Tibial nerve (tissue), 4 donors: ENCODE data around the gene CFAP20DC. TPM values are rescaled to one million over a fixed set of nuclear protein-coding genes. Genes with fewer than 3 reads are reported as not detected.
"Not testable (repeated sequence)": the region's sequence is repeated elsewhere in the genome, so short reads cannot be mapped to it uniquely, and the experiment has no call there.

Source experiments
- DNase-seq, 2 donors: peaks; one replicate each; pipeline ENCODE4 v3.0.0-alpha.2; 2019; ENCODE audit warnings: low spot score in 2 of 2
- H3K27ac ChIP-seq, 4 donors: fragments of 200-600 bp; sonication (generic) in 3 of 4; one replicate each; pipeline ENCODE4 v1.5.1; 2017 to 2019; ENCODE audit warnings: mild to moderate bottlenecking in 1 of 4
- H3K27me3 ChIP-seq, 2 donors: fragments of 200-600 bp; sonication (generic) in 1 of 2; one replicate each; pipeline versions ENCODE4 v1.5.1 to v1.6.0; 2017 to 2019
- H3K36me3 ChIP-seq, 3 donors: fragments of 200-600 bp; sonication (generic); one replicate each; pipeline ENCODE4 v1.5.1; 2018 to 2019
- H3K4me1 ChIP-seq, 4 donors: fragments of 200-600 bp; sonication (generic) in 3 of 4; one replicate each; pipeline ENCODE4 v1.5.1; 2017 to 2019
- H3K4me3 ChIP-seq, 4 donors: fragments of 200-600 bp; sonication (generic) in 3 of 4; one replicate each; pipeline ENCODE4 v1.5.1; 2017 to 2019; ENCODE audit warnings: mild to moderate bottlenecking in 1 of 4, moderate library complexity in 1 of 4
- H3K9me3 ChIP-seq, 4 donors: fragments of 200-600 bp; sonication (generic) in 3 of 4; one replicate each; pipeline ENCODE4 v1.5.1; 2017 to 2019
- EP300 ChIP-seq, 2 donors: sonication (generic); formaldehyde crosslinking; IDR thresholded peaks; one replicate each; pipeline ENCODE4 v1.6.1; 2017; ENCODE audit warnings: antibody characterized with exemption in 2 of 2, mild to moderate bottlenecking in 1 of 2
- POLR2A ChIP-seq, 2 donors: fragments of 450-650 bp; IDR thresholded peaks; one replicate each; pipeline ENCODE4 v1.6.1; 2017; ENCODE audit warnings: antibody characterized with exemption in 2 of 2, mild to moderate bottlenecking in 2 of 2, moderate library complexity in 2 of 2
- WGBS, 2 donors: methylation state at CpG; one replicate each; pipeline ENCODE4 v1.1.5; 2018; 5-methylcytosine and 5-hydroxymethylcytosine counted together
- total RNA-seq, 4 donors: library from RNA; depleted of rRNA; stranded (reverse); fragments of >200 nt; gene quantifications; one replicate each; pipeline ENCODE4 v1.1.0, GENCODE V29; 2016
- TF ChIP-seq, protein P1 (sequence below), 5 experiments: fragments of 200-600 bp in 3 of 5; fragments of 450-650 bp in 2 of 5; sonication (generic) in 3 of 5; IDR thresholded peaks; one replicate each; pipeline ENCODE4 v1.5.1; 2016 to 2019; ENCODE audit warnings: antibody characterized with exemption in 5 of 5, mild to moderate bottlenecking in 3 of 5, moderate library complexity in 2 of 5

The CFAP20DC gene
- total RNA-seq, 4 donors from 2014 or later: 1.3 to 2.0 (median 1.7) TPM

DNA sequence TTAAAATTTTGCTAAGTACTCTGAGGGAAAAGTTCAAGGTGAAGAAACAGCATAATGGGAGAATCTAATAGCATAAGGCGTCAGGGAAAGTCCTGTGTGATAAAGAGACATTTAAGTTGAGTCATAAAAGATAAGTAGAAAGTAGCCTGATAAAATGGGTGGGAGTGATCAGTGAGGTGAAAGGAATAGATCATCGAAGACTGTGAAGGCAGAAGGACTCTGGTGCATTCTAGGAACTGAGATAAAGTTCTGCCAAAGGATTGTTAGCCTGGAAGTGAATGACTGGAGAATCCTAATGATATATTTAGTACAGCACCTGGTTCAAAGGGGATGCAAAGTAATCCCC is 149.9 kb downstream of the CFAP20DC start:
- Histone ChIP-seq H3K4me1 (no peaks in the 10 kb centered on the region), H3K27ac (no peak overlapping the region), H3K9me3 (peaks cover 0 to 10% (median 0%) of the 10 kb centered on the region in 4 donors), H3K4me3 (no peak overlapping the region), H3K36me3 (no peaks in the 10 kb centered on the region), H3K27me3 (no peaks in the 10 kb centered on the region)
- DNase-seq: no peak
- WGBS, 2 donors: 31 to 42% methylated on average over 2 of the region's 2 CpGs
- TF ChIP-seq EP300 (IDR thresholded peaks at IDR 0.05): no peak
- no peak for TF ChIP-seq POLR2A (IDR thresholded peaks at IDR 0.05)
- TF ChIP-seq, protein P1, sequence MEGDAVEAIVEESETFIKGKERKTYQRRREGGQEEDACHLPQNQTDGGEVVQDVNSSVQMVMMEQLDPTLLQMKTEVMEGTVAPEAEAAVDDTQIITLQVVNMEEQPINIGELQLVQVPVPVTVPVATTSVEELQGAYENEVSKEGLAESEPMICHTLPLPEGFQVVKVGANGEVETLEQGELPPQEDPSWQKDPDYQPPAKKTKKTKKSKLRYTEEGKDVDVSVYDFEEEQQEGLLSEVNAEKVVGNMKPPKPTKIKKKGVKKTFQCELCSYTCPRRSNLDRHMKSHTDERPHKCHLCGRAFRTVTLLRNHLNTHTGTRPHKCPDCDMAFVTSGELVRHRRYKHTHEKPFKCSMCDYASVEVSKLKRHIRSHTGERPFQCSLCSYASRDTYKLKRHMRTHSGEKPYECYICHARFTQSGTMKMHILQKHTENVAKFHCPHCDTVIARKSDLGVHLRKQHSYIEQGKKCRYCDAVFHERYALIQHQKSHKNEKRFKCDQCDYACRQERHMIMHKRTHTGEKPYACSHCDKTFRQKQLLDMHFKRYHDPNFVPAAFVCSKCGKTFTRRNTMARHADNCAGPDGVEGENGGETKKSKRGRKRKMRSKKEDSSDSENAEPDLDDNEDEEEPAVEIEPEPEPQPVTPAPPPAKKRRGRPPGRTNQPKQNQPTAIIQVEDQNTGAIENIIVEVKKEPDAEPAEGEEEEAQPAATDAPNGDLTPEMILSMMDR (IDR thresholded peaks at IDR 0.05): no peak

GRCh38 chr3:58899159-58899952 is 150.5 kb downstream of the CFAP20DC start:
- no peak for DNase-seq
- peaks cover 0 to 16% (median 0%) of the 10 kb centered on the region in 4 donors for H3K9me3 ChIP-seq
- WGBS, 2 donors: 26 to 44% methylated on average over 8 of the region's 8 CpGs
- H3K27ac ChIP-seq: no peak overlapping the region
- H3K4me1 ChIP-seq: no peaks in the 10 kb centered on the region
- H3K4me3 ChIP-seq: no peak overlapping the region
- H3K27me3 ChIP-seq: no peaks in the 10 kb centered on the region
- TF ChIP-seq, protein P1 (IDR thresholded peaks at IDR 0.05): no peak
- no peak for TF ChIP-seq EP300 (IDR thresholded peaks at IDR 0.05)
- no peak for TF ChIP-seq POLR2A (IDR thresholded peaks at IDR 0.05)
- H3K36me3 ChIP-seq: no peaks in the 10 kb centered on the region

DNA sequence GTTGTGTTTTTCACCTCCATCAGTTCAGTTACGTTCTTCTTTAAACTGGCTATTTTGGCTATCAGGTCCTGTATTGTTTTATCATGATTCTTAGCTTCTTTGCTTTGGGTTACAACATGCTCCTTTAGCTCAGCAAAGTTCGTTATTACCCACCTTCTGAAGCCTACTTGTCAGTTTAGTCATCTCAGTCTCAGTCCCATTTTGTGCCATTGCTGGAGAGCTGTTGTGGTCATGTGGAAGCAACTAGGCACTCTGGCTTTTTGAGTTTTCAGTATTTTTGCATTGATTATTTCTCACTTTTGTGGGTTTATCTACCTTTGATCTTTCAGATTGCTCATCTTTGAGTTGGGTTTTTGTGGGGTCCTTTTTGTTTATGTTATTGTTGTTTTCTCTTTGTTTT is 151.3 kb downstream of the CFAP20DC start:
- H3K27ac ChIP-seq: no peak overlapping the region
- no peaks in the 10 kb centered on the region for H3K4me1 ChIP-seq
- DNase-seq: no peak
- no peaks in the 10 kb centered on the region for H3K36me3 ChIP-seq
- TF ChIP-seq, protein P1 (IDR thresholded peaks at IDR 0.05): no peak
- TF ChIP-seq EP300 (IDR thresholded peaks at IDR 0.05): no peak
- TF ChIP-seq POLR2A (IDR thresholded peaks at IDR 0.05): no peak
- peaks cover 0 to 17% (median 0%) of the 10 kb centered on the region in 4 donors for H3K9me3 ChIP-seq
- H3K4me3 ChIP-seq: no peak overlapping the region
- WGBS, 2 donors: 93 to 96% methylated on average over 2 of the region's 2 CpGs
- no peaks in the 10 kb centered on the region for H3K27me3 ChIP-seq

- no peak for DNase-seq
- 47 to 53% methylated on average over 4 of the region's 4 CpGs for WGBS, 2 donors
- H3K4me1 ChIP-seq: no peaks in the 10 kb centered on the region
These were observed 152.2 kb downstream of the CFAP20DC start for GRCh38 chr3:58897646-58898045.

GRCh38 chr3:58895678-58896077 is 154.1 kb downstream of the CFAP20DC start:
- H3K27me3 ChIP-seq, H3K36me3 ChIP-seq, H3K4me3 ChIP-seq, H3K27ac ChIP-seq, H3K4me1 ChIP-seq, DNase-seq: not testable (repeated sequence)
- 97% methylated on average over 5 of the region's 5 CpGs for WGBS, 2 donors
- H3K9me3 ChIP-seq: peaks cover 0 to 17% (median 0%) of the 10 kb centered on the region in 4 donors

More at GRCh38 chr3:58897646-58898045, 152.2 kb downstream of the CFAP20DC start:
- Histone ChIP-seq H3K36me3 (no peaks in the 10 kb centered on the region), H3K27ac (no peak overlapping the region), H3K9me3 (peaks cover 0 to 17% (median 0%) of the 10 kb centered on the region in 4 donors), H3K27me3 (no peaks in the 10 kb centered on the region), H3K4me3 (no peak overlapping the region)
- no peak for TF ChIP-seq EP300 (IDR thresholded peaks at IDR 0.05)
- TF ChIP-seq, protein P1 (IDR thresholded peaks at IDR 0.05): no peak
- no peak for TF ChIP-seq POLR2A (IDR thresholded peaks at IDR 0.05)

- DNase-seq, H3K36me3 ChIP-seq, H3K27me3 ChIP-seq, H3K27ac ChIP-seq, H3K4me3 ChIP-seq, H3K4me1 ChIP-seq: not testable (repeated sequence)
- 64 to 71% methylated on average over 2 of the region's 2 CpGs for WGBS, 2 donors
- H3K9me3 ChIP-seq: peaks cover 0 to 17% (median 0%) of the 10 kb centered on the region in 4 donors
These were observed 157.3 kb downstream of the CFAP20DC start for GRCh38 chr3:58892526-58892925.
